ENCODE data around the gene TAF5L. TPM values are rescaled to one million over a fixed set of nuclear protein-coding genes. Genes with fewer than 3 reads are reported as not detected.
A peak's percentile ranks its signal among the peaks of the same experiment; 100 is the strongest.
"Not testable (repeated sequence)": the region's sequence is repeated elsewhere in the genome, so short reads cannot be mapped to it uniquely, and the experiment has no call there.

TAF5L gene
- total RNA-seq, 3 donors from 2014 or later (not counting 1 experiment from before 2014, with no cell fraction given), result 21.6 to 37.9 (median 32.7) TPM

DNA sequence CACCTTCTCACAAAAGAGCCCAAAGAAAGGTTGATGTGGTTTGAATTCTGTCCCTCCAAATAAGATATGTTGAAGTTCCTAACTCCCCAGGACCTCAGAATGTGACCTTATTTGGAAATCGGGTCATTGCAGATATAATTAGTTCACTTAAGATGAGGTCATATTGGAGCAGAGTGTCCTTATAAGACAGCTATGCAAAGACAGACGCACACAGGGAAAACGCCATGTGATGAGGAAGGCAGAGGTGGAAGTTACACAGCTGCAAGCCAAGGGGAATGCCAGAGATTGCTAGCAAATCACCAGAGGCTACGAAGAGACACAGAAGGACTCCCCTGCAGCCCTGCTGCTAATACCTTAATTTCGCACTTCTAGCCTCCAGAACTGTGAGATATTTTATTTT, 62.2 kb downstream of the TAF5L start:
- Mint-ChIP-seq H3K9me3 (no peaks in the 10 kb centered on the region), H3K4me1 (peaks cover 6 to 9% of the 10 kb centered on the region in 2 donors), H3K36me3 (no peaks in the 10 kb centered on the region), H3K4me3 (no peak overlapping the region), H3K27me3 (ENCODE audit: low read depth in 2 of 2) (peaks cover 0 to 3% of the 10 kb centered on the region in 2 donors), H3K27ac (no peak overlapping the region)
- DNase-seq (no peak), ATAC-seq (no peak)
- H3K4me3 ChIP-seq (ENCODE audit: low read length), result no peak overlapping the region
- TF ChIP-seq, protein P1, sequence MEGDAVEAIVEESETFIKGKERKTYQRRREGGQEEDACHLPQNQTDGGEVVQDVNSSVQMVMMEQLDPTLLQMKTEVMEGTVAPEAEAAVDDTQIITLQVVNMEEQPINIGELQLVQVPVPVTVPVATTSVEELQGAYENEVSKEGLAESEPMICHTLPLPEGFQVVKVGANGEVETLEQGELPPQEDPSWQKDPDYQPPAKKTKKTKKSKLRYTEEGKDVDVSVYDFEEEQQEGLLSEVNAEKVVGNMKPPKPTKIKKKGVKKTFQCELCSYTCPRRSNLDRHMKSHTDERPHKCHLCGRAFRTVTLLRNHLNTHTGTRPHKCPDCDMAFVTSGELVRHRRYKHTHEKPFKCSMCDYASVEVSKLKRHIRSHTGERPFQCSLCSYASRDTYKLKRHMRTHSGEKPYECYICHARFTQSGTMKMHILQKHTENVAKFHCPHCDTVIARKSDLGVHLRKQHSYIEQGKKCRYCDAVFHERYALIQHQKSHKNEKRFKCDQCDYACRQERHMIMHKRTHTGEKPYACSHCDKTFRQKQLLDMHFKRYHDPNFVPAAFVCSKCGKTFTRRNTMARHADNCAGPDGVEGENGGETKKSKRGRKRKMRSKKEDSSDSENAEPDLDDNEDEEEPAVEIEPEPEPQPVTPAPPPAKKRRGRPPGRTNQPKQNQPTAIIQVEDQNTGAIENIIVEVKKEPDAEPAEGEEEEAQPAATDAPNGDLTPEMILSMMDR (IDR thresholded peaks at IDR 0.05), result no peak
- no peak overlapping the region for H3K27ac ChIP-seq (ENCODE audit: low read length)
- H3K36me3 ChIP-seq (ENCODE audit: control insufficient read depth, insufficient read depth, low read length), result no peaks in the 10 kb centered on the region
- H3K27me3 ChIP-seq (ENCODE audit: control insufficient read depth, insufficient read depth, low read length), result no peaks in the 10 kb centered on the region
- no peaks in the 10 kb centered on the region for H3K9me3 ChIP-seq (ENCODE audit: control insufficient read depth, insufficient read depth, low read length)
- 87% methylated on average over 4 of the region's 5 CpGs for whole genome bisulfite sequencing (ENCODE audit: insufficient coverage)
- intact Hi-C loops (cut with micrococcal nuclease), result no loop called here
- peaks cover 6% of the 10 kb centered on the region for H3K4me1 ChIP-seq (ENCODE audit: control insufficient read depth, insufficient read depth, low read length)

DNA sequence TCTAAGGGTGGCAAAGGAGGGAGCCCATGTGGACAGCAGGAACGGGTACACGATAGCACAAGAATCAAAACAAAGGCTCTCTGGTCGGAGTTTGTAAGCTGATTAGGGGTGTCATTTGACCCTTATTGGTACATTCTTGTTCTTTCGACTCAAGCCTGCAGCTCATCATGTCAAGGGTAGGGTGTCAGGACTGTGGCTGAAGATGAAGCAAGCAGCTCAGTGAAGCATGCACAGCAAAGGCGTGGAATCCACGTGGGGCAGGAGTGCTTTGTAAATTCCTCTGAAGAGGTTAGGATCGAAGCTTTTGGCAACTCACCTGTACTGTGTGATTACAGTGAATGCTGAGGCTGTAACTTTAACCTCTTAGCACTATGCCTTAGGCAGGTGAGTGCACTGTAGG, 62.7 kb downstream of the TAF5L start:
- H3K4me1 Mint-ChIP-seq, result peaks cover 6 to 9% of the 10 kb centered on the region in 2 donors
- no peak overlapping the region for H3K4me3 ChIP-seq (ENCODE audit: low read length)
- H3K4me1 ChIP-seq (ENCODE audit: control insufficient read depth, insufficient read depth, low read length), result peaks cover 6% of the 10 kb centered on the region
- H3K9me3 Mint-ChIP-seq, result no peaks in the 10 kb centered on the region
- no peaks in the 10 kb centered on the region for H3K27me3 ChIP-seq (ENCODE audit: control insufficient read depth, insufficient read depth, low read length)
- no peak overlapping the region for H3K27ac ChIP-seq (ENCODE audit: low read length)
- TF ChIP-seq, protein P1 (IDR thresholded peaks at IDR 0.05), result no peak
- no peaks in the 10 kb centered on the region for H3K36me3 Mint-ChIP-seq
- H3K9me3 ChIP-seq (ENCODE audit: control insufficient read depth, insufficient read depth, low read length), result no peaks in the 10 kb centered on the region
- ATAC-seq (no peak), DNase-seq (no peak)
- intact Hi-C loops (cut with micrococcal nuclease), result no loop called here
- WGBS (ENCODE audit: insufficient coverage), result 80% methylated on average over 7 of the region's 7 CpGs
- no peaks in the 10 kb centered on the region for H3K36me3 ChIP-seq (ENCODE audit: control insufficient read depth, insufficient read depth, low read length)
- no peak overlapping the region for H3K4me3 Mint-ChIP-seq
- no peak overlapping the region for H3K27ac Mint-ChIP-seq
- H3K27me3 Mint-ChIP-seq (ENCODE audit: low read depth in 2 of 2), result peaks cover 0 to 3% of the 10 kb centered on the region in 2 donors

DNA sequence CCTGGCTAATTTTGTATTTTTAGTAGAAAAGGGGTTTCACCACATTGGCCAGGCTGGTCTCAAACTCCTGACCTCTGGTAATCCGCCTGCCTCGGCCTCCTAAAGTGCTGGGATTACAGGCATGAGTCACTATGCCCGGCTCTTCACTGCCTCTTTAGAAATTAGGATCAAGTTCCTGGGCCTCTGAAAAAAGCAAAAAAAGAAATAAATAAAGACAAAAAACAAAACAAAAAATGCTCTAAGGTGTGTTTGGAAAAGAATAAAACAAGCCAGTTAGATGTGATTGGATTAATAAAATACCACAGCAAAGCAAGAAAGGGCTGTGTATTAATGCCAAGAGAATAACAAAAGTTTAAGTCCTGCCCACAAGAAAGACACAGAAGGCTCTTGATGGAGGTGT, 63.2 kb downstream of the TAF5L start:
- Histone ChIP-seq H3K36me3 (ENCODE audit: control insufficient read depth, insufficient read depth, low read length) (no peaks in the 10 kb centered on the region), H3K27me3 (ENCODE audit: control insufficient read depth, insufficient read depth, low read length) (no peaks in the 10 kb centered on the region), H3K4me1 (ENCODE audit: control insufficient read depth, insufficient read depth, low read length) (peaks cover 8% of the 10 kb centered on the region), H3K9me3 (ENCODE audit: control insufficient read depth, insufficient read depth, low read length) (no peaks in the 10 kb centered on the region), H3K4me3 (ENCODE audit: low read length) (no peak overlapping the region), H3K27ac (ENCODE audit: low read length) (no peak overlapping the region)
- TF ChIP-seq, protein P1 (IDR thresholded peaks at IDR 0.05), result no peak
- 84% methylated on average over 3 of the region's 3 CpGs for whole genome bisulfite sequencing (ENCODE audit: insufficient coverage)
- intact Hi-C loops (cut with micrococcal nuclease), result no loop called here
- Mint-ChIP-seq H3K4me1 (peaks cover 8 to 9% of the 10 kb centered on the region in 2 donors), H3K9me3 (no peaks in the 10 kb centered on the region), H3K36me3 (no peaks in the 10 kb centered on the region), H3K27ac (no peak overlapping the region), H3K27me3 (ENCODE audit: low read depth in 2 of 2) (peaks cover 0 to 3% of the 10 kb centered on the region in 2 donors), H3K4me3 (no peak overlapping the region)
- ATAC-seq, result no peak
- no peak for DNase-seq

DNA sequence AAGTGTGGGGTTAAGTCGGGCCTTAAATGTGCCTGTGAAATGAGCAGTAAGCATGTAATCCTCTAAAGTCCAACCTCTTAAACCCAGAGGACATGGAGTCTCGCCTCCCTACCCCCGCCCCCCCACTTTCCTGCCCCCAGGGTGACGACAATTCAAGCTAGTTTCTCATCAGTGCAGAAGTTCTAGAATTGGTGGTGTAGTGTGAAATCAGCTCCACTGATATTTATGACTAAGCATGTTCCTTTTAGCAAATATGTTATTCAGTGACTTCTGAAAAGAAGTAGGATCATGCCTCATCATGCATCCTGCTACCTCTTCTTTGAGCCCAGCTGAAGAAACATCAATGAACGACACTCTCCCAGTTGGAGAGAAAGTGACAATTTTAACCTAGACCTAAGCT, 64.8 kb downstream of the TAF5L start:
- H3K4me1 Mint-ChIP-seq, result peaks cover 23% of the 10 kb centered on the region in 2 donors
- TF ChIP-seq, protein P1 (IDR thresholded peaks at IDR 0.05), result no peak
- peaks cover 22% of the 10 kb centered on the region for H3K4me1 ChIP-seq (ENCODE audit: control insufficient read depth, insufficient read depth, low read length)
- H3K9me3 Mint-ChIP-seq, result no peaks in the 10 kb centered on the region
- H3K4me3 Mint-ChIP-seq, result peak overlapping the region; percentile 40
- no peak overlapping the region for H3K4me3 ChIP-seq (ENCODE audit: low read length)
- no peaks in the 10 kb centered on the region for H3K36me3 ChIP-seq (ENCODE audit: control insufficient read depth, insufficient read depth, low read length)
- no peaks in the 10 kb centered on the region for H3K27me3 Mint-ChIP-seq (ENCODE audit: low read depth in 2 of 2)
- H3K27ac Mint-ChIP-seq, result no peak overlapping the region
- H3K27ac ChIP-seq (ENCODE audit: low read length), result no peak overlapping the region
- no peak for ATAC-seq
- H3K9me3 ChIP-seq (ENCODE audit: control insufficient read depth, insufficient read depth, low read length), result no peaks in the 10 kb centered on the region
- WGBS (ENCODE audit: insufficient coverage), result 85% methylated on average over 2 of the region's 5 CpGs
- intact Hi-C loops (cut with micrococcal nuclease), result no loop called here
- no peaks in the 10 kb centered on the region for H3K36me3 Mint-ChIP-seq
- no peaks in the 10 kb centered on the region for H3K27me3 ChIP-seq (ENCODE audit: control insufficient read depth, insufficient read depth, low read length)
- no peak for DNase-seq

DNA sequence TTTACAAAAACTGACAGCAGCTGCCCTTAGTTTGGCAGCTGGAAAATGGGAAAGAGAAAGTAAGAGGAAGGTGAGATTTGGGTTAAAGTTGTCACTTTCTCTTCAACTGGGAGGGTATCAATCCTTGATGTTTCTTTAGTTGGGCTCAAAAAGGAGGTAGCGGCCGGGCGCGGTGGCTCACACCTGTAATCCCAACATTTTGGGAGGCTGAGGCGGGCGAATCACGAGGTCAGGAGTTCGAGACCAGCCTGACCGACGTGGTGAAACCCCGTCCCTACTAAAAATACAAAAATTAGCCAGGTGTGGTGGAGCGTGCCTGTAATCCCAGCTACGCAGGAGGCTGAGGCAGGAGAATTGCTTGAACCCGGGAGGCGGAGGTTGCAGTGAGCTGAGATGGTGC, 65.8 kb downstream of the TAF5L start:
- H3K27me3 ChIP-seq (ENCODE audit: control insufficient read depth, insufficient read depth, low read length); H3K9me3 ChIP-seq (ENCODE audit: control insufficient read depth, insufficient read depth, low read length); ATAC-seq; H3K27ac Mint-ChIP-seq; H3K36me3 Mint-ChIP-seq; H3K9me3 Mint-ChIP-seq; H3K27ac ChIP-seq (ENCODE audit: low read length); DNase-seq; H3K27me3 Mint-ChIP-seq (ENCODE audit: low read depth in 2 of 2); H3K4me3 ChIP-seq (ENCODE audit: low read length); H3K36me3 ChIP-seq (ENCODE audit: control insufficient read depth, insufficient read depth, low read length); intact Hi-C loops (cut with micrococcal nuclease): not testable (repeated sequence)
- Mint-ChIP-seq H3K4me3 (peak overlapping the region; percentile 36), H3K4me1 (peaks cover 27 to 30% of the 10 kb centered on the region in 2 donors)
- 97% methylated on average over 15 of the region's 15 CpGs for WGBS (ENCODE audit: insufficient coverage)
- H3K4me1 ChIP-seq (ENCODE audit: control insufficient read depth, insufficient read depth, low read length), result peaks cover 22% of the 10 kb centered on the region

Measured in natural killer cell (primary cell).